Hematopoietic multipotent progenitor cell treated with erythropoietin and hydrocortisone succinate and interleukin-3 and kit ligand, for 15 days (in vitro differentiated cells): ENCODE measurements around the gene RBKS.

Experiments
- DNase-seq: peaks from one replicate; pipeline ENCODE4 v3.0.0-alpha.2; 2015; ENCODE audit warnings: low spot score

The RBKS gene

DNA sequence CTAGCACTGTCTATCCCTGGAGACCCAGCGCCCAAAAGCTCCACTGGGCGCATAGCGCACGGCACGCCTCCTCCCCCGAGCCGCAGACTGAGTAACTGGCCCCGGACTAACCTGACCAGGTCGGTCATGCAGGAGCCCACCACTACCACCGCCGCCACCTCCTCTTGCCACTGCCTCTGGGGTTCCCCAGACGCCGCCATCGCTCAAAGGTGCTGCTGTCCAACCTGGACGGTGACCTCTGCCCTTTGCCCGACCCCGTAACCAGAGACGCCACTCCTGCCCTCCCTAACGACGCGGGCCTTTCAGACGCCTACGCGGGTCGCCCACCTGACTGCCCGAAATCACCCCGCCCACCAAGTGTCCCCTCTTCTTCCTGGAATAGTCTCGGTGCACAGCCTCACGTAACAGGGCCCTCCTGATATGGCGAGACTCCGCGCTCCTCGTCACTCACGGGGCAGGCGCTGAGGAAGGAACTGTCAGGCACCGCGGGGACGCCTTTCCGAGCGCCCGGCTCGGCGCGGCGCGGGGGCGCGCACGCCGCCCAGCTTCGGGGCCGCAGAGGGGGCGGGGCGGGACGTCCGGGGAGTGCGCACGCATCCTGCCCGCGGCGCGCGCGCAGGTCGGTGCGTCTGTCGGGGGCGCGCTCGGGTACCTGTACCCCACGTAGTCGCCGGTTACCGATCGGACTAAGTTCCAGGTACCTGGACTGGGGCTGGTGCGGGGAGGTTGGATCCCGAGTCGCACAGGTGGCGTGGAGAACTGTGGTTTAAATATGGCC is at the start of gene RBKS, which contains the start of gene BABAM2:
RBKS (minus strand) TSS at position 242 of the 778 bp plus-strand sequence; CDS start at position 200, 42 bp downstream.
BABAM2 (plus strand) TSS at position 584 of the 778 bp plus-strand sequence. CDS start 3,828 bp downstream, outside the sequence.
- peak; percentile 86 for DNase-seq

GRCh38 chr2:27935026-27935425 is 44.8 kb upstream of the RBKS start:
- no peak for DNase-seq

DNA sequence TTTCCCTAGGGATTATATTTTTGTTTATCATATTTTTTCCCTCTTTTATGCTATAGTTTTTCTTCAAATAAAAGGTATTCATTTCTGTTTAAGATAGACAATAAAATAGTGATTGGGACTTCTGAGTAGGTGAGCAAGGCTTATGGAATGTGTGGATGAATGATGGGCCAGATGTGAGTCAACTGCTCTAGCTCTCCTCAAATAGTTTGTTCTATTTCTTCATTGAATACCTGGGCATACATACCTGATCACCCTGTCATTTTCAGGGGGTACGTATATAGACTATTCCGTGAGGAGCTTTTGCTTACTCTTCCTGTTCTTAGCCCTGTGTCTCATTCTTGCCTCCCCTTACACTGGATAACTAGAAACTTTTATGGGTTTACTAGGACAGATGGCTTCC is 42.2 kb upstream of the RBKS start:
- DNase-seq: no peak

DNA sequence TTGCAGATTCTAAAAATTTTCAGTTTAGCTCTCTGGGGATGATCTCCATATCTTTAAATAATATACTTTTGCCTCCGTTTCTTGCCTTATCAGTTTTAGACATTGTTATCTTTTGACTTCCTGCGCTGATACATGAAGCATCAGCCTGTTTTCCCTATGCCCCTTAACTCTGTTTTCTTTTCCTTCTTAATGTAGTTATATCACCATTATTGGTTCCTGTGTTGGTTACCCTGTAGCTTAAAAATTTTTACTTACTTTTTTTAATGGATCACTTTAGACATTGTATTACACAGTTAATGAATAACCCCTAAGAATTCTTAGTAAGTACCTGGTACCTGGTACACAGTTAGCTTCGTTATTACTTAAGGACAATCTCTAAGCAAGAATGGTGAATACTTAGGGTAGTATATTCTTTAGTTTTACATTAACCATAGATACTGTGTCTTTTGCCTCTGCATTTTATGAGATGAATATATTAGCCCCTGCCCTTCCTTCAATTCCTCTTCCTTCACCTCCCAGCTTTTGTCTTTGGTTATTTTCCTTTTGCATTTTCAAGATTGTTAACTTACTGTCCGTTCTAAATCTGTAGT is 41.3 kb upstream of the RBKS start:
- DNase-seq: no peak

- no peak for DNase-seq
Observed at GRCh38 chr2:27929916-27930486, 39.8 kb upstream of the RBKS start.

DNA sequence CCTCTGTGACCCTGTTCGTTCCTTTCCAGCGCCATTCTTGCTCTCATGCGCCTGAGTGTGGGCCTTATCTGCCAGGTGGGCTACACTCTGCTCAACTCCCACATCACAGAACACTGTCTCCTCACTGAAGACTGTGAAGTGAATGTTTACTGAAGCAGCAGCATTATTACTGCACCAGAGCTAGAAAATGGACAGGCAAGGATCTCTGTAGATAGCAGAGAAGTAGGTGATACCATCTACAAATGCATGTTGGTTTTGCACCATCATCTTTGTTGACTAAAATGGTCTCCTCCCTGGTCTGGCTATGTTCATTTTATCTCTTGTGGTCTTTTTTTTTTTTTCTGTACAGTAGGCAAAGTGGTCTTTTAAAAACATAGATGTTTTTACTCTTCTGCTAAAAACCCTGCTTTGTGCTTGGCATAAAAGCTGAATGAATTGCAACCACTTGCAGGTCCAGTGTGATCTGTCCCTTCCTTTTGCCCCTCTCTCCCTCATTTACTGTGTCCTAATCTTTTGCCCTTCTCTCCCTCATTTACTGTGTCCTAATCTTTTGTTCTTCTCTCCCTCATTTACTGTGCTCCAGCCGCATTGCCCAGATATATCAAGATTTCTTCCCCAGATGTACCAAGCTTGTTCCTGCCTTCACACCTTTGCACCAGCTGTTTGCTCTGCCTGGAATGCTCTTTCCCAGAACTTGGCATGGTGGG is 35.7 kb upstream of the RBKS start:
- no peak for DNase-seq

DNA sequence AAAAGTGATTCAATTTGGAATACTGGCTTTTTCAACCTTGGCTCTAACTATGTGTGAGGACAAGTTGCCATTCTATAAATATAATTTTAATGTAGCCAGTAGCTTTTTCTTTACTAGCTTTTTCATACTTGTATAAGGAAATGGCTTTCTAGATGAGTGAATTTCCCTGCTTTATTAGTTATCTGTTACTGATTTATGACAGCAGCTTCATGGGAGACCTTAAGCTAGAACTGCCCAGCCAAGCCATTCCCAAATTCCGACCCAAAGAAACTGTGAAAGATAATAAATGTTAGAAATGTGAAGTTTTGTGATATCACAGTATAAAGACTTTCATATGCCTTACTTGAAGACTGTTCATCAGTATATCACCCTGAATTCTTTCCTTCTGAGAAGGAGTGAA is 32.7 kb upstream of the RBKS start:
- DNase-seq: no peak

- DNase-seq: no peak
Observed at GRCh38 chr2:27921880-27922547, 31.8 kb upstream of the RBKS start.

DNA sequence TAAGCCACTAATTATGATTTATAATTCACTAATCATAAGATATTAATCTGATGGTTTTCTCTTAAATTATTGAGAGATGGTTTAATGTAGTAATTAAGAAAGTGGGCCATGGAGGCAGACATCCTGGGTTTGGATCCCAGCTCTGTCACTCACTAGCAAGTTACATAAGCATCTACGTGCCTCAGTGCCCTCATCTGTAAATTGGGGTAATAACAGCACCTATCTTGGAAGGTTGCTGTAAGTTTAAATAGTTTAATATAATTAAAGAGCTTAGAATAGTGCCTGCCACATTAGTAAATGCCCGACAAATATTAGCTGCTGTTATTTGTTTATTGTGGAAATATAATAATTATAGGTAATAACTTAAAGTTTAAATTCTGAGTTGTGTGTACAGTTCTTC is 31.2 kb upstream of the RBKS start:
- no peak for DNase-seq

- no peak for DNase-seq
Observed at GRCh38 chr2:27920148-27920885, 30.1 kb upstream of the RBKS start.

GRCh38 chr2:27916293-27916995 is 26.3 kb upstream of the RBKS start:
- DNase-seq: no peak

- no peak for DNase-seq
Observed at GRCh38 chr2:27915874-27916273, 25.7 kb upstream of the RBKS start.

DNA sequence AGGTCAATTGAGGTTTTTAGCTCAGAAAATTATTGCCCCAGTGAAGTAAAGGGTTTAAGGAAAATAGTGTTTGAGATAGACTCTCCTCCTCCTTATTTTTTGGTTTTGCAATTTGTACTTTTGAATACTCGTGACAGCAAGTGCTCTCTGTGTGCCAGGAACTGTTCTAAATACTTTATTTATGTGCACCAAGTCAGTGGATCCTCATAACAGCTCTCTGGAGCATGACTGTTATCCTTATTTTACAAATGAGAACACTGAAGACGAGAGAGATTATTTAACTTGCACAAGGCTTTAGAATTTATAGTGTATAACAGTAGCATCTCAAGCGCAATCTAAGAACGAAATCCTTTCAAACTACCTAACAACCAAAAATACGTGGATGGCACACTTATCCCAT is 25.0 kb upstream of the RBKS start:
- DNase-seq: no peak

- no peak for DNase-seq
Observed at GRCh38 chr2:27914805-27915175, 24.6 kb upstream of the RBKS start.

- no peak for DNase-seq
Observed at GRCh38 chr2:27914041-27914804, 24.0 kb upstream of the RBKS start.

- no peak for DNase-seq
Observed at GRCh38 chr2:27912512-27912911, 22.3 kb upstream of the RBKS start.

GRCh38 chr2:27911458-27912210 is 21.4 kb upstream of the RBKS start:
- no peak for DNase-seq

GRCh38 chr2:27909901-27910300 is 19.7 kb upstream of the RBKS start:
- DNase-seq: no peak

GRCh38 chr2:27907547-27907946 is 17.4 kb upstream of the RBKS start:
- no peak for DNase-seq
